ENCODE results near the gene ANHX. TPM values are rescaled to one million over a fixed set of nuclear protein-coding genes. Genes with fewer than 3 reads are reported as not detected.

ANHX gene
- total RNA-seq, 1 donor, result not detected

DNA sequence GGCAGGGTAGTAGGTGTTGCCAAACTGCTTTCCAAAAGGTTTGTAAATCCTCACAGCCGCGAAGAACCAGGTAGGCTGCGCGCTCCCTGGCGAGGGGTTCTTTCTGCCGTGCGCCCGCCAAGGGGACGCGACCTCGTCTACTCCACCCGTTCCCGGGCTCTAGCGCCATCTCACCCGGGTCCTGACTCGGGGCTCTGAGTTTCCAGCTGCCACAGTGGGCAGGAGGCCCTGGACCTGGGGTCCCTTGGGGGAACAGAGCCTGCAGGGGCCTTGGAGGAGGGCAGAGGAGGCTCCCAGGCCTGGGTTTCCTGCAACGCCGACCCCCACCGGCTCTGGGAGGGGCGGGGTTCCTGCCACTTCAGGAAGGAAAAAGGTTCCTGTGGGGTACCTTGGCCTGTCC, 706 bp downstream of the ANHX start:
- DNase-seq (ENCODE audit: low read depth), result no peak
- no peak overlapping the region for H3K4me3 ChIP-seq (ENCODE audit: low read depth, low read length)
- TF ChIP-seq, protein P1, sequence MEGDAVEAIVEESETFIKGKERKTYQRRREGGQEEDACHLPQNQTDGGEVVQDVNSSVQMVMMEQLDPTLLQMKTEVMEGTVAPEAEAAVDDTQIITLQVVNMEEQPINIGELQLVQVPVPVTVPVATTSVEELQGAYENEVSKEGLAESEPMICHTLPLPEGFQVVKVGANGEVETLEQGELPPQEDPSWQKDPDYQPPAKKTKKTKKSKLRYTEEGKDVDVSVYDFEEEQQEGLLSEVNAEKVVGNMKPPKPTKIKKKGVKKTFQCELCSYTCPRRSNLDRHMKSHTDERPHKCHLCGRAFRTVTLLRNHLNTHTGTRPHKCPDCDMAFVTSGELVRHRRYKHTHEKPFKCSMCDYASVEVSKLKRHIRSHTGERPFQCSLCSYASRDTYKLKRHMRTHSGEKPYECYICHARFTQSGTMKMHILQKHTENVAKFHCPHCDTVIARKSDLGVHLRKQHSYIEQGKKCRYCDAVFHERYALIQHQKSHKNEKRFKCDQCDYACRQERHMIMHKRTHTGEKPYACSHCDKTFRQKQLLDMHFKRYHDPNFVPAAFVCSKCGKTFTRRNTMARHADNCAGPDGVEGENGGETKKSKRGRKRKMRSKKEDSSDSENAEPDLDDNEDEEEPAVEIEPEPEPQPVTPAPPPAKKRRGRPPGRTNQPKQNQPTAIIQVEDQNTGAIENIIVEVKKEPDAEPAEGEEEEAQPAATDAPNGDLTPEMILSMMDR (IDR thresholded peaks at IDR 0.05; ENCODE audit: insufficient read depth, low read length), result no peak

DNA sequence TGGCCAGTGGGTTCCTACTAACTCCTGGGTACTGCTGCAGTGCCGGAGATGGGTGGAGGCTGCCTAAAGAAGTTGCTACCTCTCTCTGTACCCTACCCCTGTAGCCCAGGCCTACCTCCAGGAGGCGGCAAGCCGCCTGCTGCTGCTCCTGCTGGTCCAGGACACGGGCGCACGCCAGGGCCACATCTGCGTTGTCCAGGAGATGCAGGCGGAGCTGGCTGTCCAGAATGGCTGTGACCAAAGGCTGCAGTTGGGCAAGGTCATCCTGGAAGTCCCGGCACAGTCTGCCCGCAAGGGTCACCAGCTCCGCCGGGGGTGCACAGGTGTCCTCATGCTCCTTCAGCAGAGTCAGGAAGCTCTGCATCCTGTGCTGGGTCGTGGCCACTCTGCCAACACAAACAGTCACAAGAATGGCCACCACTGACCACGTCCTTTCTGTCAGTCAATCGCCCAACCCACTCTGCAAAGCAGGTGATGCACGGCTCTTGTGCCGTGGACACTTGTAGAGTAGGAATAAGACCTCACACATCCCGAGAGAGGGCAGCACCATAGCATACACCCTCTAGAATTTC, 1.6 kb downstream of the ANHX start:
- TF ChIP-seq, protein P1 (IDR thresholded peaks at IDR 0.05; ENCODE audit: insufficient read depth, low read length), result no peak
- DNase-seq (ENCODE audit: low read depth), result no peak
- no peak overlapping the region for H3K4me3 ChIP-seq (ENCODE audit: low read depth, low read length)

DNA sequence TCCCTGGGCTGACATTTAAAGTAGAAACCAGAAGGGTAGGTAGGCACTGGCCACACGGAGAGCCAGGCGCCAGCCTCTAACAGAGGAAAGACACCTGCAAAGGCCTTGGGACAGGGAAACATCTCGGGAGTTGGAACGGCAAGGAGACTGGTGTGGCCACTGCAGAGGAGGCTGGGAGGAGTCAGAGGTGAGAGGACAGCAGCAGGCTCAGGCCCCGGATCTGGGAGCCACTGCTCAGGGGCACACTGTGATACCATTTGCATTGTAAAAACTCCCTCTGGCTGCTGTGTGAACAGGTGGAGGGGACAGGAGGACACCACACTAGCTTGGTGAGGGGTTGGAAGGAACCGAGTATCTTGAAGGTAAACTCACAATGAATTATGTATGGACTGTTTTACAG, 2.7 kb downstream of the ANHX start:
- H3K4me3 ChIP-seq (ENCODE audit: low read depth, low read length), result no peak overlapping the region
- TF ChIP-seq, protein P1 (IDR thresholded peaks at IDR 0.05; ENCODE audit: insufficient read depth, low read length), result no peak
- DNase-seq (ENCODE audit: low read depth), result no peak

DNA sequence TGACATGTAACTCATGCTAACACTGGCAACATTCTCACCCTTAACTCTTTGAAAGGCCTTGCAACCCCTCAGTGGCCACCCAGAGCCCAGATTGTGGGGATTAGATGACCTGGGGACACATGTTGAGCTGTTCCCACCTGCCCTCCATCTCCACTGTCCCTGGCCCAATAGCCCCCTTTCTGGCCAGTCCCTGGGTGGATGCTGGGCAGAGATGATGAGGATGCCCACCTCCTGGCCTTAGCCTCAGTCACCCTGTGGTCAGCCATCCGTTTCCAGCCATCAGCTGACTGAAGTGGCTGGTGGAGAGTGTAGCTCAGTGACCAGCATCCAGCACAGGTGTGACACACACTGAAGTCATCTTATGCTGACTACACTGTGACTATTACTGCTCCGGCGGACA, 4.7 kb downstream of the ANHX start:
- DNase-seq (ENCODE audit: low read depth), result no peak
- no peak overlapping the region for H3K4me3 ChIP-seq (ENCODE audit: low read depth, low read length)
- TF ChIP-seq, protein P1 (IDR thresholded peaks at IDR 0.05; ENCODE audit: insufficient read depth, low read length), result no peak

DNA sequence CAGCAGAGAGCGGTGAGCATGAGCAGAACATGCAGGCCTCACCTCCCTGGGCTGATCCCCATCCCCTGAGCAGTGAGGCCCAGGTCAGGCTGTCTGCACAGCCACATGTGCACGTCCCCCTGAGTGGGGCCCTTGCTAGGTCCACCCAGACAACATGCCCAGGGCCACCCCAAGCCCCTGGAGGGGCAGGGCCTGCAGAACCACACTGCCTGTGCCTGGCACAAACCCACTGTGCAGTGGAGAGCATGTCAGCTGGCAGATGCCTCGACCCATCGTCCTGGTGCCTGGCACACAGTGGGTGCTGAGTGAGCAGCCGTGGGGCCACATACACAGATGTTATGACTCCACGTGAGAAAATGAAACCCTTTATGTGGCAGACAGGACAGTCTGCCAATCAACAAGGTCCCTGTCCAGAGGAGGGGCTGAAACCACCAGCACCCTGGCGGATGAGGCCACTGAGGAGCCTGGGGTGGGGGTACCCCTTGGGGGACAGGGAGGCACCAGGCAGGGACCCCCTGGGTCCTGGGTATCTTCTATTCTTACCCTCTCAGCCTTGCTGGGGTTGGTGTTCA, 8.3 kb downstream of the ANHX start:
- no peak overlapping the region for H3K4me3 ChIP-seq (ENCODE audit: low read depth, low read length)
- TF ChIP-seq, protein P1 (IDR thresholded peaks at IDR 0.05; ENCODE audit: insufficient read depth, low read length), result no peak
- DNase-seq (ENCODE audit: low read depth), result no peak

DNA sequence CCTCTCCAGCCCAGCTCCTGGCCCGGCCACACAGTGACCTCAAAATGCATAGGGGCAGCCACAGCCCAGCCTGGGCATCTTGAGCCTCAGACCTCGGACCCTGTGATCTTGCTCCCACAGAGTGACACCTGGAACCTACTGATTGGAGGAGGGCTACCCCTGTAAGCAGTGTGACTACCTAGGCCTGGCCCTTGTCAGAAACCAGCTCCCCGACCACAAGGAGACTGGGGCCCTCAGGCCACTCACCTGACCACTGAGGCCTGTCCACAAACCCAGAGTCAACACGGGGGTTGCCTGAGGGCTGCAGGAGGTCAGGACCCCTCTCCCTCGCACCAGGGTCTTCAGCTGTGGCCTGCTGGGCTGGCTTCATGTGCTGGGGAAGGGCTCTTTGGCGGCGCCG, 9.0 kb downstream of the ANHX start:
- TF ChIP-seq, protein P1 (IDR thresholded peaks at IDR 0.05; ENCODE audit: insufficient read depth, low read length), result no peak
- DNase-seq (ENCODE audit: low read depth), result no peak
- H3K4me3 ChIP-seq (ENCODE audit: low read depth, low read length), result no peak overlapping the region

DNA sequence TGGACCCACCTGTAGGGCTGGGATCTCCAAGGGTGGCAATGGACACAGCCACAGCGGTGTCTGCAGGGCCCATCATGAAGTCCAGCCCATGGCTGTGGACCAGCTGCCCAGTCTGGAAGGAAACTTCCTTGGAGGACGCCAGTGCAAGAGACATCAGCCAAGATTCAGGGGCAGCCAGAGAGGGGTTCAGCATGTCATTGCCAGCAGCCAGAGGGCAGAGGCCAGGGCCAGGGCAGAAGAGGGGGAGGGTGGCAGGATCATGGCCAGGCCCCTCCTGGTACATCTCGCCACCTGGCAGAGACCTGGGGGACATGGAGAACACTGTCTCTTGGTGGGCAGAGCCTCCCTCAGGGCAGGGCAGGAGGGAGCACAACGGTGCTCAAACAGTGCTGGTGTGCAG, 10.2 kb downstream of the ANHX start:
- H3K4me3 ChIP-seq (ENCODE audit: low read depth, low read length), result no peak overlapping the region
- no peak for DNase-seq (ENCODE audit: low read depth)
- TF ChIP-seq, protein P1 (IDR thresholded peaks at IDR 0.05; ENCODE audit: insufficient read depth, low read length), result no peak
